ENCODE measurements around the gene ATP6V1C2.

GRCh38 chr2:10764096-10764785 is 42.8 kb downstream of the ATP6V1C2 start:
- TF ChIP-seq POLR2A (IDR thresholded peaks at IDR 0.05): no peak
- no peak for TF ChIP-seq CTCF (IDR thresholded peaks at IDR 0.05)

All from body of pancreas (tissue), 4 donors.